ENCODE data around the gene CLEC16A.

The CLEC16A gene

DNA sequence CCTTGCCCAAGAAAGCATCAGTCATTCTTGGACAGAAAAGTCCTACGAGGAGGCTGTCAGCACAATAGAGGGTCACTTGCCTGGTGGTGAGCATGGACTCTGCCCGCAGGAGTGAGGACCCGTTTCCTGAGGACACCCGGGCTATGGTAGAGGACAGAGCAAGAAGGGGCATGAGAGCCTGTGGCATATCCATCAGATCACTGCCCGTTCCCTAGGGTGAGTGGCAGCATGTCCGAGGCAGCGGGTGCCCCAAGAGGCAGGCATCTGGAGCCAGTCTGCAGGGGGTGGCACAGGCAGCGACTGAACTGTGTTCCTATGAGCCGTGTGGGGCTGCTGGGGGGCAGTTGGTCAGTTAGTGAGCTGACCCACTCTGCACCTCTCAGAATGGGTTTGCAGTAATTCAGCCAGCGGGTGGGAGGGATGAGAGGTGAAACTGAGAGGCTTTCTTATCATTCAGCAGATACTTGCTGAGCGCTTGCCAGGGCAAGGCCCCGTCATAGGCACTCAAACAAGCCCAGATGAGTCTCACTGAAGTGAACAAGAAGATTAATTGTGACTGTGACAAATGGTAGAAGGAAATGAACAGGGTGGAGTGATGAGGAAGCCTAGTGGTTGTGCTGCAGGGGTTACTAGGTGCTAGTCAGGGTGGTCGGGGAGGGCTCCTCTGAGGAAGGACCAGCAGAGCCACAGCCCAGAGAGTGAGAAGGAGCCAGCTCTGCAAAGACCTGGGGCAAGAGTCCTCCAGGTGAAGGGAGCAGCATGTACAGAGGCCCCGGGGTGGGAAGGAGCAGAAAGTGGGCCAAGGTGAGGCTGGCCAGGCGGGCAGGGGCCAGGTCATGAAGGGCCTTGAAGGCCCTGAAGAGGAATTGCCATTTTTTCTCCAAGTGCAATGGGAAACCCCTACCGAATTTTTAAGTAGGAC lies 87.9 kb downstream of the CLEC16A start:
- no peak overlapping the region for H3K4me3 ChIP-seq (replicated peaks; ENCODE audit: low read depth, low read length)
- no peak for DNase-seq (ENCODE audit: low read depth)
- TF ChIP-seq, protein P1, sequence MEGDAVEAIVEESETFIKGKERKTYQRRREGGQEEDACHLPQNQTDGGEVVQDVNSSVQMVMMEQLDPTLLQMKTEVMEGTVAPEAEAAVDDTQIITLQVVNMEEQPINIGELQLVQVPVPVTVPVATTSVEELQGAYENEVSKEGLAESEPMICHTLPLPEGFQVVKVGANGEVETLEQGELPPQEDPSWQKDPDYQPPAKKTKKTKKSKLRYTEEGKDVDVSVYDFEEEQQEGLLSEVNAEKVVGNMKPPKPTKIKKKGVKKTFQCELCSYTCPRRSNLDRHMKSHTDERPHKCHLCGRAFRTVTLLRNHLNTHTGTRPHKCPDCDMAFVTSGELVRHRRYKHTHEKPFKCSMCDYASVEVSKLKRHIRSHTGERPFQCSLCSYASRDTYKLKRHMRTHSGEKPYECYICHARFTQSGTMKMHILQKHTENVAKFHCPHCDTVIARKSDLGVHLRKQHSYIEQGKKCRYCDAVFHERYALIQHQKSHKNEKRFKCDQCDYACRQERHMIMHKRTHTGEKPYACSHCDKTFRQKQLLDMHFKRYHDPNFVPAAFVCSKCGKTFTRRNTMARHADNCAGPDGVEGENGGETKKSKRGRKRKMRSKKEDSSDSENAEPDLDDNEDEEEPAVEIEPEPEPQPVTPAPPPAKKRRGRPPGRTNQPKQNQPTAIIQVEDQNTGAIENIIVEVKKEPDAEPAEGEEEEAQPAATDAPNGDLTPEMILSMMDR (IDR thresholded peaks at IDR 0.05; ENCODE audit: low read length, missing control alignments) = no peak

DNA sequence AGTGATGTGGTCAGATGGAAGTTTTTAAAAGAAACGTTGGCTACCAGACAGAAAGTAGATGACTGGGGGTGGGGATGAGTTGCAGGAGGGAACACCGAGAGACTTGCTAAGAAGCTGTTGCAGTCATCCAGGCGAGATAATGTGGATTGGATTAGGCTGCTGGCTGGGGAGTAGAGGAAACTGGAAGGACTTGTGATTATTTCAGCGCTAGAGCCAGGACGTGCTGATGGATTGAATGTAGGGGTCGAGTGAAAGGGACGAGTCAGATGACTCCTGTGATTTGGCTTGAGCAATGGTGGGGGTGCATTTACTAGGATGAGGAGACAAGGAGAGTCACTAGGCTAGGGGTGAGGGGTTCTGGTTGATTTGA lies 88.5 kb downstream of the CLEC16A start:
- TF ChIP-seq, protein P1 (IDR thresholded peaks at IDR 0.05; ENCODE audit: low read length, missing control alignments) = no peak
- peak; percentile 82 for DNase-seq (ENCODE audit: low read depth)
- H3K4me3 ChIP-seq (replicated peaks; ENCODE audit: low read depth, low read length) = no peak overlapping the region

DNA sequence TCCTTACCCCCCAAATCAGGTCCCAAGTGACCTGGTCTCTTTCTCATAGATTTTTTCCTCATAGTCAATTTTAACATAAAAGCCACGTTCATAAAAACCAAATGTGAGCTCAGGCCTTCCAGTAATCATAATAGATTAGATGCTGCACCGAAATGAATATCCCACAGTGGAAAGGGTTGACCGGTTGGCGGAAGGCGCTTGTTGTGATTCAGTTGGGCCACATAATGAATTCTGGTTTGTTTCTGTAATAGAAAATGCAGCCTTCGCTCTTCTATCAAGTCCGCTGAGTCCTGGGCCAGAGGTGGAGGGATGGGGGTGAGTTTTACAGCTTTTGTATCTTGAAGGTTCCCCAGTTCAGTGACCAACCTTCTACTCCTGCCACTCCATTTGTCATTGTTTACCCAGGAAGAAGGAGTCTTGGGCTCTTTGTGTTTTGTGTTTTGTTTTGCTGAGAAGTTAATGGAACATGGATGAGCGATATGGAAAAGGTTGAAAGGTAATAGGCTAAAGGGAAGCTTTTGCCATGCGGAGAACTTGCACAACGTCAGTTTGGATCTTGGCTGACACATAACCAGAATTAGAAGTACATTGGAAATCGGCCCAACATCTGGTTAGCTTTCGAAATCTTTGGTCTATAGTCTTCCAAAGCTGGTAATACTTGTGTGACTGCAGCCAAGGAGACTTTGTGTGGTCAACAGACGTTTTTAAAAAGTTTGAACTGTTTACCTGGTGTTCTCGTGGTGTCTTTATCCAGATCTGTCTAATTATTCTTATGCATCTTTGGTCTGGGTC lies 89.5 kb downstream of the CLEC16A start:
- no peak overlapping the region for H3K4me3 ChIP-seq (replicated peaks; ENCODE audit: low read depth, low read length)
- TF ChIP-seq, protein P1 (IDR thresholded peaks at IDR 0.05; ENCODE audit: low read length, missing control alignments) = no peak
- DNase-seq (ENCODE audit: low read depth) = peak; percentile 93

DNA sequence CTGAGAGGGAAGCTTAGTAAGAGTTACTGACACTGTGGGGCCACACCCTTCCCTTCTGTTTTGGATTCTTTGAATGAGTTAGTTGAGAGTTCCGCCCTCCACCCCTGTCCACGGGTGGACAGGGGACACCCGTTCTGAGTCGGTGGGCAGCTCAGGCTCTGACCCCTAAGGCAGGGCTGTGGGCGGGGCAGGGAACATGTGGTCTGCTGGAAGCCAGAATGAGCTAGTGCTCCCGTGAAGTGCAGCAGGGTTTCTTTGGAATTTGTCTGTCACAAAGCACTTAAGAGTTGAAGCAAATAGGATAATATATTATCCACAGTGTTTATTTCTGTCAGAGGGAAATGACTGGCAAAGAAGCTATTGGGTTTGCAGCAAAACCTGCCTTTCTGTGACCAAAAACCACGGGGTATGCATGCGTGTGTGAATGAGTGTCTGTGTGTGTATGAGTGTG lies 90.1 kb downstream of the CLEC16A start:
- H3K4me3 ChIP-seq (replicated peaks; ENCODE audit: low read depth, low read length) = no peak overlapping the region
- TF ChIP-seq, protein P1 (IDR thresholded peaks at IDR 0.05; ENCODE audit: low read length, missing control alignments) = no peak
- DNase-seq (ENCODE audit: low read depth) = no peak

DNA sequence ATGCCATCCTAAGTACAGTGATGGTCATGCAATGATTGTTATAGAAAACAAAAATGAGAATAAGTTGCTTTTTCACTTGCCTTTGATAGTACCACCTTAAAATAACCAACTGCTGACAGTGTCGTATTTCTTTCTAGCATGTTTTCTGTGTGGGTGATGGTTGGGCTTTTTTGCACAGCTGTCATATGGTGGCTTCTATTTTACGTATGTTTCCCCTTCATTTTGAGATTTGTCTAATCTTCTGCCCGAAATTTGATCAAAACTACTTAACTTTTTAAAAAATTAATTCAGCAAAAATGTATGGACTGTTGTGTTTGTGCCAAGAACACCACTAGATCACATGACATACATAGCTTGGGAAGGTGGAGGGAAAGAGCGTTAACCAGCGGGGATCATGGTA lies 90.7 kb downstream of the CLEC16A start:
- TF ChIP-seq, protein P1 (IDR thresholded peaks at IDR 0.05; ENCODE audit: low read length, missing control alignments) = no peak
- DNase-seq (ENCODE audit: low read depth) = no peak

DNA sequence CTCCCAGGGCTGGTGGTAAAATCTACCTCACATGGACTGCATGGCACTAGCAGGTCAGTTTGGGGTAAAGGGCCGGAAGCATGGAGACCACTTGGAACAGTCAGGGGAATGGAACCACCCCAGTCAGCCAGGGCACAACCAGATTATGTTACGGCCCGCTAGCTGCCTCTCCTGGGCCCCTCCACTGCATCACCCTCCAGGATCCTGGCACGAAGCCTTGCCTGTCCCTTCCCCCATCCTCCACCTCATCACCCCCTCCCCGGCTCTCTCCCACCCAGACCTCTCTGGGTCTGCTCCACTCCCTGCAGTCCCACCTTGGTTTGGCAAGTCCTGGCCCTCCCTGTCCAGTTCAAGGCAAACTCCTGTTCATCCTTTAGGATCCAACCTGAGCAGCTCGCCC lies 91.7 kb downstream of the CLEC16A start:
- H3K4me3 ChIP-seq (replicated peaks; ENCODE audit: low read depth, low read length) = no peak overlapping the region
- DNase-seq (ENCODE audit: low read depth) = no peak
- TF ChIP-seq, protein P1 (IDR thresholded peaks at IDR 0.05; ENCODE audit: low read length, missing control alignments) = no peak

More for the DNA sequence above, 90.7 kb downstream of the CLEC16A start:
- no peak overlapping the region for H3K4me3 ChIP-seq (replicated peaks; ENCODE audit: low read depth, low read length)

All from fibroblast of pulmonary artery (primary cell).